Spleen (tissue), 7 donors: ENCODE results near the gene TMEM181.

Experiments used
- POLR2A ChIP-seq, 3 donors: fragments of 450-650 bp; IDR thresholded peaks; one replicate each; pipeline ENCODE4 v1.5.1; 2017; ENCODE audit warnings: antibody characterized with exemption in 3 of 3, mild to moderate bottlenecking in 1 of 3
- POLR2AphosphoS5 ChIP-seq, 3 donors: sonication (generic); formaldehyde crosslinking; IDR thresholded peaks; one replicate each; pipeline ENCODE4 v1.5.1; 2017; ENCODE audit warnings: antibody characterized with exemption in 3 of 3
- TF ChIP-seq, protein P1 (sequence below), 11 experiments: fragments of 200-600 bp in 7 of 11; fragments of 450-650 bp in 4 of 11; sonication (generic) in 4 of 11; IDR thresholded peaks in 8 of 11; conservative IDR thresholded peaks in 3 of 11; 1 replicate in 7 of 11; 2 replicates in 4 of 11; pipeline versions ENCODE4 v1.4.0 to v1.8.0; 2016 to 2021; ENCODE audit warnings: antibody characterized with exemption in 11 of 11, inconsistent platforms in 4 of 11, mild to moderate bottlenecking in 1 of 11
- donor health status: DM: no; HTN: no; CAD: no; lungs with moderate emphysema.
- donor health status: DM: no; HTN: no; CAD: no.
- donor health status: DM: no; HTN: no; CAD: no.

GRCh38 chr6:158548418-158549161, 11.3 kb upstream of the TMEM181 start:
- TF ChIP-seq, protein P1, sequence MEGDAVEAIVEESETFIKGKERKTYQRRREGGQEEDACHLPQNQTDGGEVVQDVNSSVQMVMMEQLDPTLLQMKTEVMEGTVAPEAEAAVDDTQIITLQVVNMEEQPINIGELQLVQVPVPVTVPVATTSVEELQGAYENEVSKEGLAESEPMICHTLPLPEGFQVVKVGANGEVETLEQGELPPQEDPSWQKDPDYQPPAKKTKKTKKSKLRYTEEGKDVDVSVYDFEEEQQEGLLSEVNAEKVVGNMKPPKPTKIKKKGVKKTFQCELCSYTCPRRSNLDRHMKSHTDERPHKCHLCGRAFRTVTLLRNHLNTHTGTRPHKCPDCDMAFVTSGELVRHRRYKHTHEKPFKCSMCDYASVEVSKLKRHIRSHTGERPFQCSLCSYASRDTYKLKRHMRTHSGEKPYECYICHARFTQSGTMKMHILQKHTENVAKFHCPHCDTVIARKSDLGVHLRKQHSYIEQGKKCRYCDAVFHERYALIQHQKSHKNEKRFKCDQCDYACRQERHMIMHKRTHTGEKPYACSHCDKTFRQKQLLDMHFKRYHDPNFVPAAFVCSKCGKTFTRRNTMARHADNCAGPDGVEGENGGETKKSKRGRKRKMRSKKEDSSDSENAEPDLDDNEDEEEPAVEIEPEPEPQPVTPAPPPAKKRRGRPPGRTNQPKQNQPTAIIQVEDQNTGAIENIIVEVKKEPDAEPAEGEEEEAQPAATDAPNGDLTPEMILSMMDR (IDR thresholded peaks at IDR 0.05 in 8 of 11, conservative IDR thresholded peaks at IDR 0.05 in 3 of 11) = no peak
- TF ChIP-seq POLR2AphosphoS5 (IDR thresholded peaks at IDR 0.05) (no peak), POLR2A (IDR thresholded peaks at IDR 0.05) (no peak)
